NCI-H2107 treated with DMSO at 0.1 percent for 48 hours (cell line): ENCODE data around the gene IL1R1.

Experiments used
- DNase-seq: peaks from one replicate; lab custom pipeline; 2025; ENCODE audit not compliant: unreplicated experiment; lab: John Stamatoyannopoulos, UW

The IL1R1 gene

DNA sequence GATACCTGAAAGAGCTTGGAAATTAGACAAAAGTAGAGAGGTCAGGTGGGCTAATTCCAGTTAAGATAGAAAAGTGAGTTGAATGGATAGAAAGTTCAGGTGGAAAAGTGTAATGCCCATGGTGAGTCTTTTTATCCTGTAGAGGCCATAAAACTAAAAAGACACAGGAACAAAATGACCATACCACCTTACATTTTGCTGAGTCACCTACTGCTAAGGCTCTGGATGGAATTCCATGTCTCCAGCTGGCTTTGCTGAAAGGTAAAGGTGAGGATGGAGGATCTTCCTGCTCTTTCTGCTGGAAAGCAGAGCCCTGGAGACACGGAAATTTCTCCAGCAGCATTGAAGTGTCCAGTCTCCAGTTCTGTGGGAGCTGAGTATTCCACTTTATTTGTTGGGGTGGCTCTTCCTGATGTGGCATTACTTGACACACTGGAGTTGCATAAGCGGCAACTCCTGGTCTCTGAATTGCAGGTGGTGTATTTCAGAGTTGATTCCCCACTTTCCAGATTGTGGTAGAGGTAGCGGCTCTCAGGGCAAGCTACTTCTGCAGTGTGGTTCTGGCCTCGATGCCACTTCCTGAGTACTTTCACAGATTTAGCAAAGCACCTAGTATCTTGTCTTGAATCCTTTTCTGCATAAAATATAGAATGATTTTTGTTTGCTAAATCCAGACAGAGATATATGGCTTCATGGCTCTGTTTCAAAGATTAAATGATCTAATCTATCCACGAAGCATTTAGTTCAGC lies 55.0 kb downstream of the IL1R1 start:
- DNase-seq, result no peak

DNA sequence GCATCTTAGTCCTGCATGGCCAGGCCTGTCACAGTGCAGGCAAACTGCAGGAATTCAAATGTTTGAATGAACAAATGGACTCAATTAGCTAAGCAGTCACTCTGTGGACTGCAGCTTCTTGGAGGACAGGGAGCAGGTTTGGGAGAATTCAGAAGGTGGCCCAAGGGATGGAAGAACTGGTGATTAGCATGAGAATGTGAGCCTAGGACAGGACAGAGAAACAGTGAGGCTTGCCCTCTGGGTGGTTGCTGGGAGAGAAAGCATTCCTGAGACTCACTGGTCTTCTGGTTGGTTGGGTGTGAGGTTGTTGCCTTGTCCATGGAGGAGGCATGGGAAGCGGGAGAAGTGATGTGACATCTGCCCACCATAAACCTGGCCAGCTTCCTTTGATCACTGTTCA lies 58.0 kb downstream of the IL1R1 start:
- DNase-seq, result no peak

DNA sequence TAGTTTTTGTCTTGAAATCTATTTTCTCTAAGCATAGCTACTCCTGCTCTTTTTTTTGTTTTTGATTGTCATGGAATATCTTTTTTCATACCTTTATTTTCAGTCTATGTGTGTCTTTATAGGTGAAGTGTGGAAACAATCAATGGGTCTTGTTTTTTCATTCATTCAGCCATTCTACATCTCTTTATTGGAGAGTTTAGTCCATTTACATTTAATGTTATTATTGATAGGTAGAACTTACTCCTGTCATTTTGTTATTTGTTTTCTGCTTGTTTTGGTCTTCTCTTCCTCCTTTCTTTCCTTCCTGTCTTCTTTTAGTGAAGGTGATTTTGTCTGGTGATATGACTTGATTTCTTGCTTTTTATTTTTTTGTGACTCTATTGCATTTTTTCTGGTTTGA lies 62.1 kb downstream of the IL1R1 start:
- DNase-seq, result no peak

DNA sequence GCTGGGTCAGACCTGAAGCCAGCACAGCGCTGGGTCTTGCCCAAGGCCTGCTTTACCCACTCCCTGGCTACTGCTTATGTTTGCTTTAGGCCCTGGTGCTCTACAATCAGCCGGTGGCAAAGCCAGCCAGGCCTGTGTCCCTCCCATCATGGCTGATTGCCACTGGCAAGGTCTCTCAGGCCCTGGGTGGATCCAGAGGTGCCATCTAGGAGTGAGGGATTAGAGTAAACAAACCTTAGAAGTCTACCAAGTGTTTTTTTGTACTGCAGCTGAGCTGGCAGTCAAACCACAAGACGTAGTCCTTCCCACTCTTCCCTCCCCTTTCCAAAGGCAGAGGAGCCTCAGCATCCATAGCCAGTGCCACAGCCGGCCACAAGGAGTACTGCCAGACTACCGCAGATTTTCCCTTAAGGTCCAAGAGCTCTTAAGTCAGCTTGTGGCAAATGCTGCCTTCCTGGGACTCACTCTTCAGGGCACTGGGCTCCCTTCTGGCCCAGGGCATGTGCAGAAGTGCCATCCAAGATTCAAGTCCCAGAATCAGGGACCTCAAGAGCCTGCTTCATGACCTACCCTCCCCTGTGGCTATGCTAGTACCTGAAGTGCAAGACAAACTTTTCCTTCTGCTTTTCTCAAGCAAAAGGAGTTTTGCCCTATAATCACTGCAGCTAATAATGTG lies 64.3 kb downstream of the IL1R1 start:
- DNase-seq, result no peak

DNA sequence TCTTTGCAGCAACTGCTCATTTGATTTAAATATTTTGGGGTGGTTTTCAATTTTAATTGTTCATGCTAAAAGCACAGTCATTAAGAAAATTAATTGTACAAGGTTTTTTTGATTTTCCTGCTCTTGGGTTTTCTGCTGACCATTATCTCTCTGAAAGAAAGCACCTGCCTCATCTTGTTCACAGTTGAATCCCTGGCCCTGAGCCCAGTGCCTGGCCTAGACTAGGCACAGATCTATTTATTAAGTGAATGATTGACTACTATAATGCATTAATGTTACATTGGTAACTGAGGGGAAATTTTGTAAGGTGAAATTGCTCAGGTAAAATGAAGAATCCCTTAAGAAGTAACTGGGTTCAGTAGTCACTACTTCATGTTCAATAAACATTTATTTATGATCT lies 66.2 kb downstream of the IL1R1 start:
- DNase-seq, result no peak

DNA sequence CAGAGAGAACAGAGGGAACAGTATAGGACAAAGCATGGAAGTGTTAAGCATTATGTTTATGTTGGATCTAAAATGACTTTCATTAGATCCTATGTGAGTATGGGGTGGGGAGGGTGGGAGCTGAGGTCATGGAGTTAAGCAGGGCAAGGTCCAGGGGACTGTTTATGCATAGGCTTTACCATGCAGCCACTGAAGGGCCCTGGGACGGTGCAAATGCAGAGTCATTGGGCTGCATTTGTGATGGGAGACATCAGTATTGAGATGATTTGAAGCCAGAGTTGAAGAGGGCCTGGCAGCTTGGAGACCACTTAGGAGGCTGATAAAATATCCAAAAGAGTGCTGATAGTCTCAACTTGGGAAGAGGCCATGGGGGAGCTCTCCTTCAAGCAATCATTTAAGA lies 66.9 kb downstream of the IL1R1 start:
- no peak for DNase-seq

DNA sequence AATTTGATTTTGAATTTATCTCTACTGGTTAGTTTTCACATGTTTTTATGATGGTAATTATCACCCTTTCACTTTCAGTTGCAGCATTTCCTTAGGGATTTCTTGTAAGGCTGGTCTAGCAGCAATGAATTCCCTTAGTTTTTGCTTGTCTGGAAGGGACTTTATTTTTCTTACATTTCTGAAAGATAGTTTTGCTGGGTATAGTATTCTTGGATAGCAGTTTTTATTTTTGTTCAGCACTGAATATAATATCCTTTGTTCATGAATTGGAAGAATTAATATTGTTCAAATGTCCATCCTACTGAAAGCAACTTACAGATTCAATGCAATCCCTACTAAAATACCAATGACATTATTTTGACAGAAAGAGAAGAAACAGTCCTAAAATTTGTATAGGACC lies 74.5 kb downstream of the IL1R1 start:
- DNase-seq, result no peak

DNA sequence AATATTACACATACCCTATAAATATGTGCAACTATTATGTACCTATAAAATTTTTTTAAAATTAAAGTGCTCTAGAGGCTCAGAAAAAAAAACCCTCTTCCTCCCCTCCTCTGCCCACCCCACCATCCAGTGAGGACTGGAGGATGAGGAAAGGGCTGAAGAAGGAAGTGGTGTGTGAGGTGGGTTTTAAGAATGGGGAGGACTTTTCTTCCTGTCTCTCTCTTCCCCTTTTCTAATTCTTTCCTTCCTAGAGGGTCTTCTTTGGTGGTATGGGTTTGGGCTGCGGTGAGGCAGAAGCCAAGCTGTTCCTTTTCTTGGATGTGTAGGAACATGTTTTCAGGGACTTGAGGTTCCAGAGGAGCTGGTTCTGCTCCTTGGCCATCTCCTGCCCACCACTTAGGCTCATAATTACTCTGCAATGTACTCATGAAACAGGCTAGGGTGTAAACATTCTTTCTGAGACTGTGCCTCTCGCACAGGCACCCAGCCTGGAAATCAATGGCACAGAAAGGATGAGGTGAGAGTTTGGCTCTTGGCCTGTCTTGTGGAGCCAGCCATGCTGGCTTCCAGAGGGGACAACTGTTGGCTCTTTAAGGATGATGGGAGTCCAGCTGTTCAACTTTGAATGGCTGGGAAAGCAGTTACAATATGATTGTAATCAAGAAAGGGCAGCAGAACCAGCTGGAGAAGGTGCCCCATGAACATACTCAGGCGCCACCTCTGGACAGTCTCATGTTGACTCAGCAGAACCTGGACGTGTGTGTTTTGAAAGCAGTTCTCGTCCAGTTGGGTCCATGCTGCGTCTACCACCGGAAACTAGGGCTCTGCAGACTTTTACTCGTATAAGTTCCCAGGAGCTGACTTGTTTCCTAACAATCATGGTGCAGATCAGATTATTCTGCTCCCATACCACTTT lies 82.5 kb downstream of the IL1R1 start:
- DNase-seq, result no peak

DNA sequence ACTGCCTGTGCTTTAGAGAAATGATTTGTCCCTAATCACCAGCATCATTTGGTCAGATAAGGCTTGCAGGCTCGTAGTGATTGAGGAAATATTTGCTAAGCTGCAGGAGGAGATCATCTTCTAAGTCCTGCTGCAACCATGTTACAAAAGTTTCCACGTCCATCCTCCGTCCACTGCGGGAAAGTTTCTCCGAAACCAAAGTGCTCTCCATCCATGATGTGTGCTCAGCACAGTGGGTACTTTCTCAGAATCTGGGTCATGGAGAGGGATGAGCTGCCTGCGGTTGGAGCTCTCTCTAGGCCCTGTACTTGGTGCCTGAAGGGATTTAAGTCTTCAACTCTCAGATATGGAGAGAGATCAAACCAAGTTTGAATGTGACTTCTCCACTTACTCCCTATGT lies 83.6 kb downstream of the IL1R1 start:
- no peak for DNase-seq

DNA sequence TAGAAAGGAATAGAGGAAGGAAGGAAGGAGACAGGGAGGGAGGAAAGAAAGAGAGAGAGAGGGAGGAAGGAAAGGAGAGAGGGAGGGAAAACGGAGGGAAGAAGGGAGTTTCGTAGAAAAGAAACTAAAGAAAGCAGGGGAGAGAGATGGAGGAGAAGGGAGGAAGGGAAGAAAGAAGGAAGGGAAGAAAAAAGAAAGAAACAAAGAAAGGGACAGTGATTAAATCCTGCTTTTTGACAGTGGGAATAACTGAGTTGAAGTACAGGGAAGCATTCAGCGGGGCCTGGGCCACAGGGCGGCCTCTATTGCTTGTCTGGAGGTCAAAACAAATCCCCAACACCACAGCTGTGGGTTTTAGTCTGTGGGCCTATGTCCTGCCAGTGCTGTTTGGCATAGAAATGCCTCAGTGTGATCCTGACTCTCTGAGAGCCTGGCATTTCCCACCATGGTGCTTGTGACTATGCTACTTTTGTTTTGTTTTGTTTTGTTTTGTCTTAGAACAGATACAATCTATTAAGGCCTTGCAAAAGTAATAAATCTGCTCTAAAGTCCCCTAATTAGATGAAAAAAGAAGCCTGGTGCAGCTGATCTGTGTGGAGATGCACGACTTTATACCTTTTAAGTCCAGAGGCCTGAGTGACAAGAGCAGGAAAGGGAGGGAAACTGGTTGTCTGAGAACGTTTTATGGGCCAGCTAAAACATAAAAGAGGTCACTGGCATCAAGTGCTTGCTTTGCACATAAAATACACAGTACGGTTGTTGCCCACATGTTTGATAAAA lies 84.3 kb downstream of the IL1R1 start:
- DNase-seq, result no peak

DNA sequence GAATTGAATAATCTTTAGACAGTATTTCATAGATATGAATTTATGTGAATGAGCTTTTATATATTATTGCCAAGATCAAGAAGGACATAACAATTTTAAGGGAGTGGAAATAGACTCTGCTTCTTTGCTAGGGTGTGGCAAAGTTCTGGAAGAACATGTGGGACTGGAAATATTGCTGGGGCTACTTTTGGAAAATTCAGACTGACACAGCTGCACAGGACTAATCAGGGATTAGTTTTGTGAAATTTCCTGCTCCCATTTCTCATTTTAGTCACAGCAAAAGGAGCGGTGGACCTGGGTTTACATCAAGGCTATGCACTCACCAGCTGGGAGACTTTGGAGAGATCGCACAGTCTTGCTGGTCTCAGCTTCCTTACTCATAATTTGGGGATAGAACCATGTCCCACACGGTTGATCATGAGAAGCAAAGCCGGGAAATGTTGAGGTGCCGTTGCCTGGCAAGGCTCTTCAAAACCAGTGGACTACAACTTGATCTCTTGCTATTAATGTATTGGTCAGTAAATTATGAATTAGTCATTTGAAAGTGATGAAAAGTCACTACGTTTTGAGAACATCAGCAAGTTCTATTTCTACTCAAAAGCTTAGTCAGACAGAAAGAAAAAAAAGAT lies 86.7 kb downstream of the IL1R1 start:
- DNase-seq, result no peak
